Measurements from ENCODE around the gene SUMO2.
"Not testable (repeated sequence)": the region's sequence is repeated elsewhere in the genome, so short reads cannot be mapped to it uniquely, and the experiment has no call there.

Gene SUMO2

DNA sequence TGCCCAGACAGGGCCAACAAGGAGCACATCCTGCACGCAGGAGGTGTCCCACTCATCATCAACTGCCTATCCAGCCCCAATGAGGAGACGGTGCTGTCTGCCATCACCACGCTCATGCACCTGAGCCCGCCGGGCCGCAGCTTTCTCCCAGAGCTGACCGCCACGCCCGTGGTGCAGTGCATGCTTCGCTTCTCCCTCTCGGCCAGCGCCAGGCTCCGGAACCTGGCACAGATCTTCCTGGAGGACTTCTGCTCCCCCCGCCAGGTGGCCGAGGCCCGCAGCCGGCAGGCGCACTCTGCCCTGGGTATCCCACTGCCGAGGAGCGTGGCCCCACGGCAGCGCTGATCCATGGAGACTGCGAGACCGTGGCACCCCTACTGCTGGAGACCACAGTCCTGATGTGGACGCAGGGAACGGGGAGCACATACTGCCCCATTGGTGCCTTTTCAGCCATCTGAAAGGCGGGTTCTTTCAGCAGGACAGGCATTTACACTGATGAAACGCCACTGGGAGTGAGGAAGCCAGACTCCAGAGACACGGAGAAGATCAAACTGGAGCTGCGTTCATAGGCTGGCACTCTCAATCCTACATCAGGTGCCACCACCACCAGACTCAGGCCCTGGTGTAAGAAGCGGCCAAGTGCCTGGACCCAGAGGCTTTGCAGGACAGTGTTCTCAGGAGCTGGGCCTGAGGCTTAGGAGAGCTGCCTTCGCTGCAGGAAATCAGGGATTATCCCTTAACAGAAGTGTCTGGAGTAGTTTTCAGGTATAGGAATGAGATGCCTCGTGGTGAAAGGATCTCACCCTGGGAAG, 53.9 kb downstream of the SUMO2 start:
- Histone ChIP-seq H3K36me3 (ENCODE audit: insufficient read depth, low read length) (peaks cover 19% of the 10 kb centered on the region; the same call in 1 of the 2 replicates), H2AFZ (ENCODE audit: low read length) (no peak overlapping the region), H3K27ac (ENCODE audit: low read depth, low read length, poor library complexity, severe bottlenecking) (no peak overlapping the region), H3K9ac (ENCODE audit: low read length) (no peak overlapping the region), H3K79me2 (ENCODE audit: insufficient read depth, low read length) (no peaks in the 10 kb centered on the region), H3F3A (ENCODE audit: insufficient read depth, low read length) (no peaks in the 10 kb centered on the region), H3K4me1 (ENCODE audit: insufficient read depth, low read length, severe bottlenecking) (peaks cover 43% of the 10 kb centered on the region), H3K4me2 (ENCODE audit: low read length) (no peak overlapping the region), H4K20me1 (ENCODE audit: insufficient read depth, low read length) (no peaks in the 10 kb centered on the region), H3K9me3 (ENCODE audit: low read length) (no peaks in the 10 kb centered on the region), H3K9me2 (ENCODE audit: low read depth, low read length) (no peaks in the 10 kb centered on the region), H3K4me3 (ENCODE audit: low read depth, low read length, poor library complexity, severe bottlenecking) (no peak overlapping the region), H3K27me3 (ENCODE audit: insufficient read depth, low read length) (no peaks in the 10 kb centered on the region)
- TF ChIP-seq CTCF (IDR thresholded peaks at IDR 0.05; ENCODE audit: low read length) (no peak), EZH2 (IDR thresholded peaks at IDR 0.05; ENCODE audit: borderline replicate concordance, low read length) (no peak)

GRCh38 chr17:75127936-75128335, 54.8 kb downstream of the SUMO2 start:
- H3K4me2 ChIP-seq (ENCODE audit: low read length); H2AFZ ChIP-seq (ENCODE audit: low read length); H4K20me1 ChIP-seq (ENCODE audit: insufficient read depth, low read length); H3K4me3 ChIP-seq (ENCODE audit: low read depth, low read length, poor library complexity, severe bottlenecking); H3K27me3 ChIP-seq (ENCODE audit: insufficient read depth, low read length); H3K9ac ChIP-seq (ENCODE audit: low read length); H3K79me2 ChIP-seq (ENCODE audit: insufficient read depth, low read length); H3K9me3 ChIP-seq (ENCODE audit: low read length); H3K9me2 ChIP-seq (ENCODE audit: low read depth, low read length); H3F3A ChIP-seq (ENCODE audit: insufficient read depth, low read length): not testable (repeated sequence)
- Histone ChIP-seq H3K36me3 (ENCODE audit: insufficient read depth, low read length) (peaks cover 19% of the 10 kb centered on the region; the same call in 1 of the 2 replicates), H3K27ac (ENCODE audit: low read depth, low read length, poor library complexity, severe bottlenecking) (peak overlapping the region; percentile 60), H3K4me1 (ENCODE audit: insufficient read depth, low read length, severe bottlenecking) (peaks cover 43% of the 10 kb centered on the region)

DNA sequence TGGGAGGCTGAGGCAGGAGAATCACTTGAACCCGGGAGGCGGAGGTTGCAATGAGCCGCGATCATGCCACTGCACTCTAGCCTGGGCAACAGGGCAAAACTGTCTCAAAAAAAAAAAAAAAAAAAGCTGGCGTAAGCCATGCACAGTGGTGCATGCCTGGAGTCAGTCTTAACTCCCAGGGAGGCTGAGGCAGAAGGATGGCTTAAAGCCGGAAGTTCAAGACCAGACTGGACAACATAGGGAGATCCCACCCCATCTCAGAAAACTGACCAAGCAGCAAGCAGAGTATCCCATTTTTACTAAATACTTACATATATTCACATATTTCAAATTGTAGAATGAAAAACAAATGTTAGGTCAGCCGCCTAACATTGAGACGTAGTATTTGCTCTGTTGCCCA, 55.8 kb downstream of the SUMO2 start:
- Histone ChIP-seq H3K27ac (ENCODE audit: low read depth, low read length, poor library complexity, severe bottlenecking) (peak overlapping the region; percentile 60), H3K9ac (ENCODE audit: low read length) (no peak overlapping the region), H2AFZ (ENCODE audit: low read length) (no peak overlapping the region), H3F3A (ENCODE audit: insufficient read depth, low read length) (no peaks in the 10 kb centered on the region), H3K4me3 (ENCODE audit: low read depth, low read length, poor library complexity, severe bottlenecking) (no peak overlapping the region), H3K27me3 (ENCODE audit: insufficient read depth, low read length) (no peaks in the 10 kb centered on the region), H3K9me2 (ENCODE audit: low read depth, low read length) (no peaks in the 10 kb centered on the region), H3K79me2 (ENCODE audit: insufficient read depth, low read length) (no peaks in the 10 kb centered on the region), H3K9me3 (ENCODE audit: low read length) (no peaks in the 10 kb centered on the region), H3K36me3 (ENCODE audit: insufficient read depth, low read length) (peaks cover 19% of the 10 kb centered on the region; the same call in 1 of the 2 replicates), H4K20me1 (ENCODE audit: insufficient read depth, low read length) (no peaks in the 10 kb centered on the region), H3K4me2 (ENCODE audit: low read length) (no peak overlapping the region), H3K4me1 (ENCODE audit: insufficient read depth, low read length, severe bottlenecking) (peaks cover 35% of the 10 kb centered on the region)
- TF ChIP-seq CTCF (IDR thresholded peaks at IDR 0.05; ENCODE audit: low read length) (no peak), EZH2 (IDR thresholded peaks at IDR 0.05; ENCODE audit: borderline replicate concordance, low read length) (no peak)

- Histone ChIP-seq H3K79me2 (ENCODE audit: insufficient read depth, low read length) (no peaks in the 10 kb centered on the region), H3K27me3 (ENCODE audit: insufficient read depth, low read length) (no peaks in the 10 kb centered on the region), H3K9me2 (ENCODE audit: low read depth, low read length) (no peaks in the 10 kb centered on the region), H3K4me1 (ENCODE audit: insufficient read depth, low read length, severe bottlenecking) (peaks cover 32% of the 10 kb centered on the region), H3K9me3 (ENCODE audit: low read length) (no peaks in the 10 kb centered on the region), H3K4me2 (ENCODE audit: low read length) (peak overlapping the region; percentile 35; the same call in 1 of the 2 replicates), H3K4me3 (ENCODE audit: low read depth, low read length, poor library complexity, severe bottlenecking) (no peak overlapping the region), H3K36me3 (ENCODE audit: insufficient read depth, low read length) (peaks cover 19% of the 10 kb centered on the region; the same call in 1 of the 2 replicates), H3K9ac (ENCODE audit: low read length) (no peak overlapping the region; the same call in 1 of the 2 replicates), H3K27ac (ENCODE audit: low read depth, low read length, poor library complexity, severe bottlenecking) (peak overlapping the region; percentile 67), H4K20me1 (ENCODE audit: insufficient read depth, low read length) (no peaks in the 10 kb centered on the region), H2AFZ (ENCODE audit: low read length) (no peak overlapping the region), H3F3A (ENCODE audit: insufficient read depth, low read length) (no peaks in the 10 kb centered on the region)
- TF ChIP-seq EZH2 (IDR thresholded peaks at IDR 0.05; ENCODE audit: borderline replicate concordance, low read length) (no peak), CTCF (IDR thresholded peaks at IDR 0.05; ENCODE audit: low read length) (no peak)
Measured at GRCh38 chr17:75125984-75126383, 56.8 kb downstream of the SUMO2 start.

All from OCI-LY1 (cell line).